Stomach (tissue), 4 donors: ENCODE data around the gene ROBO2.

Experiments
- EP300 ChIP-seq: sonication (generic); formaldehyde crosslinking; IDR thresholded peaks from one replicate; pipeline ENCODE4 v1.6.1; 2017; ENCODE audit warnings: antibody characterized with exemption
- POLR2A ChIP-seq, 4 donors: fragments of 450-650 bp; IDR thresholded peaks; one replicate each; pipeline ENCODE4 v1.6.1; 2016; ENCODE audit warnings: antibody characterized with exemption in 4 of 4, control low read depth in 2 of 4, mild to moderate bottlenecking in 1 of 4, moderate library complexity in 1 of 4
- POLR2AphosphoS5 ChIP-seq, 3 donors: sonication (generic); formaldehyde crosslinking; IDR thresholded peaks; one replicate each; pipeline ENCODE4 v1.6.1; 2016; ENCODE audit warnings: antibody characterized with exemption in 3 of 3

DNA sequence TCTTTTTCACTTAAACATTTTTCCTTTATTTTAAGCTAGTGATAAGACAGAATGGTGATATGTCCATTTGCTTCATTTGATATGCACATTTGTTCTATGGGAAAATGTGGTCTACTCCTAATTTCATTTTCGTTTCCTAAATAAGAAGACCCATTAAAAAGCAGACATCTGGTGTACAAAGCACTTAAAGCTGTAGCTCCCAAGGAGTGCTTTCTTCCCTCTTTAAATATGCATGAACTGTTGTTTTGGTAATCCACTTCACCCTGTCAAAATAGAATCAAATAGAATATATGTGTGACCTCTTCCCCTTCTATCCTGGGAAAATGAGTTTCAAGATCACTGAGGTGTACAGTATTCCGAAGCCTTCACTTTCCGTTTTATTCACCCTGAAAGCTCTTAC, 182.8 kb downstream of the ROBO2 start:
- TF ChIP-seq POLR2A (IDR thresholded peaks at IDR 0.05) = no peak
- TF ChIP-seq EP300 = no peak
- TF ChIP-seq POLR2AphosphoS5 (IDR thresholded peaks at IDR 0.05) = no peak
